BLaER1 treated with 17β-estradiol and CSF1 and Interleukin-3, amounts not matched to agents 10 nM and 100 nM (cell line): ENCODE results near the gene UBE2I.

ENCODE experiments used
- H3K27ac ChIP-seq, 11 experiments: shearing (Covaris generic); formaldehyde crosslinking; 2 replicates each; pipeline ENCODE4 v1.8.1; 2022
- H3K27me3 ChIP-seq, 11 experiments: shearing (Covaris generic); formaldehyde crosslinking; 2 replicates each; pipeline ENCODE4 v1.8.1; 2022
- H3K36me3 ChIP-seq, 11 experiments: shearing (Covaris generic); formaldehyde crosslinking; 2 replicates each; pipeline ENCODE4 v1.8.1; 2022
- H3K4me1 ChIP-seq, 10 experiments: shearing (Covaris generic); formaldehyde crosslinking; 2 replicates each; pipeline ENCODE4 v1.8.1; 2022
- H3K4me2 ChIP-seq, 11 experiments: shearing (Covaris generic); formaldehyde crosslinking; 2 replicates each; pipeline ENCODE4 v1.8.1; 2022
- H3K4me3 ChIP-seq, 10 experiments: shearing (Covaris generic); formaldehyde crosslinking; 2 replicates each; pipeline ENCODE4 v1.8.1; 2022
- H3K9ac ChIP-seq, 11 experiments: shearing (Covaris generic); formaldehyde crosslinking; 2 replicates each; pipeline ENCODE4 v1.8.1; 2022
- H3K9me3 ChIP-seq, 11 experiments: shearing (Covaris generic); formaldehyde crosslinking; replicated peaks in 1 of 11; 2 replicates each; pipeline ENCODE4 v1.8.1; 2022
- H4K20me1 ChIP-seq, 11 experiments: shearing (Covaris generic); formaldehyde crosslinking; 2 replicates each; pipeline ENCODE4 v1.8.1; 2022
- Cebpa-rat ChIP-seq, 11 experiments: shearing (Covaris generic); IDR thresholded peaks; 2 replicates each; pipeline ENCODE4 v1.8.1; 2022

UBE2I gene

DNA sequence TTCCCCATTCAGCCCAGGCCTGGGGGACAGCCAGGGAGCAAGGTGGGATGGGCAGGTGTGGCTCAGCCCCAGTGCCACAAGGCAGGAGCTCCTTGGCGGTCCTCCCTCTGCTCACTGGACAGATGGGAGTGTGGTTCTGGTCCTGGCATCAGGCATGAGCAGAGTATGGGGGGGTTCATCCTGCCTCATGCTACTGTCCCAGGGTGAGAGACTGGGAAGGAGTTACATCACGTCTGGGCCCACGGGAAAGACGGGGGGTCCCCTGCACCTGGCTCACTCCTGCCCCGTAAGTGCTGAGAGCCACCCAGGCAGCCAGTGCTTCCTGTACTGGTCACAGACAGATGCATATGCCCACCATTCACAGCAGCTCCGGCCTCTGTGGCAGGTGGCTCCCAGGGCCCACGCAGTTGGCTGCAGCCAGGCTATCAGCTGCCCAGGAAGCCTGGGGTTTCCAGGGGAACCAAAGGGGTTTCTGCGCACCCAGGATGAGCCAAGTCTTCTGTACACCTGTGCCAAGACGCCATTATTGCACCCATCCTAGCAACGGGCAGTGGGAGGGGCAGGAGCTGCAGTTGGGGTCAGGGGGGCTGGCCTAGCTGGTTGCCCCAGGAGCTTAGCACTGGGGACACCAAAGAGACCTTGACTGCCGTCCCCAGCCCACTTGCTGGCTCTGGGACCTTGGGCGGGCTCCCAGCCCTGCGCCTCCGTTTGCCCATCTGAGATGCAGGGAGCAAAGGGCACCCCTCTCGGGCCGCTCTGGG lies 26.0 kb downstream of the UBE2I start:
- Histone ChIP-seq H3K4me2 (peak overlapping the region in 8 of 11 experiments; percentile 24 to 65 (median 50); a peak in 14 of 22 replicates), H3K4me1 (peaks cover 16 to 76% (median 68%) of the 10 kb centered on the region in 10 experiments), H4K20me1 (peaks cover 0 to 79% (median 52%) of the 10 kb centered on the region in 11 experiments; a peak in 18 of 22 replicates), H3K9ac (no peak overlapping the region), H3K9me3 (peaks cover 0 to 8% (median 2%) of the 10 kb centered on the region in 11 experiments; a peak in 17 of 22 replicates), H3K27ac (no peak overlapping the region), H3K27me3 (peaks cover 63 to 81% (median 76%) of the 10 kb centered on the region in 11 experiments), H3K36me3 (no peaks in the 10 kb centered on the region), H3K4me3 (no peak overlapping the region)
- no peak for TF ChIP-seq Cebpa-rat (IDR thresholded peaks at IDR 0.05)

DNA sequence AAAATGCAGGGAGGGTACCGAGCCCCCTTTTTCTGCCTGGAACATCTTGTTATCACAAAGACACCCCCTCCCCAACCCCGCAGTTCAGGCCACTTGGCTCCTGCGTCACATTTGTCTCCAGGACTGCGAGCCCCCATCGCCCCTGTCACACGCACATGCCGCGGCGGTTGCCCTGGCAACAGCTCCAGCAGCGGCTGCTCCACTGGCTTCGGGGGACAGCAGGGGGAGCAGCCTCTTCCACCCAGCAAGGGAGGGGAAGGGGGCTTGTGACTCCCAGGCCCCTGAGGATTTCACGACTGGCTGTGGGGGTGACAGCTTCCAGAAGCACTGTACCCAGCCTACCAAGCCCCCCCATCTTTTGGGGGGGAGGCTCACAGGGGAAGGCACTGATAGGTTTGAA lies 26.6 kb downstream of the UBE2I start:
- H3K9me3 ChIP-seq, result peaks cover 0 to 6% (median 0%) of the 10 kb centered on the region in 11 experiments; a peak in 1 of 22 replicates
- peaks cover 61 to 75% (median 71%) of the 10 kb centered on the region in 11 experiments for H3K27me3 ChIP-seq
- no peak overlapping the region for H3K4me3 ChIP-seq
- H3K27ac ChIP-seq, result no peak overlapping the region
- H3K36me3 ChIP-seq, result no peaks in the 10 kb centered on the region
- no peak overlapping the region for H3K9ac ChIP-seq
- peaks cover 16 to 82% (median 71%) of the 10 kb centered on the region in 10 experiments for H3K4me1 ChIP-seq
- H4K20me1 ChIP-seq, result peaks cover 0 to 85% (median 52%) of the 10 kb centered on the region in 11 experiments; a peak in 18 of 22 replicates
- TF ChIP-seq Cebpa-rat (IDR thresholded peaks at IDR 0.05), result no peak
- peak overlapping the region in 8 of 11 experiments; percentile 24 to 65 (median 50); a peak in 12 of 22 replicates for H3K4me2 ChIP-seq

GRCh38 chr16:1336619-1337018 lies 27.2 kb downstream of the UBE2I start:
- peaks cover 11 to 83% (median 72%) of the 10 kb centered on the region in 10 experiments for H3K4me1 ChIP-seq
- no peak for TF ChIP-seq Cebpa-rat (IDR thresholded peaks at IDR 0.05)
- H3K27me3 ChIP-seq, result peaks cover 55 to 68% (median 65%) of the 10 kb centered on the region in 11 experiments
- H3K9ac ChIP-seq, result no peak overlapping the region
- no peaks in the 10 kb centered on the region for H3K36me3 ChIP-seq
- peaks cover 0 to 6% (median 0%) of the 10 kb centered on the region in 11 experiments; a peak in 1 of 22 replicates for H3K9me3 ChIP-seq
- no peak overlapping the region for H3K4me3 ChIP-seq
- H3K4me2 ChIP-seq, result peak overlapping the region in 7 of 11 experiments; percentile 31 to 65 (median 51); a peak in 9 of 22 replicates
- H3K27ac ChIP-seq, result no peak overlapping the region
- peaks cover 0 to 91% (median 48%) of the 10 kb centered on the region in 11 experiments; a peak in 18 of 22 replicates for H4K20me1 ChIP-seq

- Histone ChIP-seq H3K27ac (no peak overlapping the region), H3K9me3 (peaks cover 0 to 6% (median 0%) of the 10 kb centered on the region in 11 experiments; a peak in 1 of 22 replicates), H3K4me3 (no peak overlapping the region), H3K27me3 (peaks cover 46 to 60% (median 56%) of the 10 kb centered on the region in 11 experiments), H3K36me3 (no peaks in the 10 kb centered on the region), H3K9ac (no peak overlapping the region), H3K4me1 (peaks cover 10 to 83% (median 72%) of the 10 kb centered on the region in 10 experiments), H3K4me2 (peak overlapping the region in 5 of 11 experiments; percentile 4 to 44 (median 24); a peak in 5 of 22 replicates), H4K20me1 (peaks cover 0 to 93% (median 53%) of the 10 kb centered on the region in 11 experiments; a peak in 19 of 22 replicates)
- no peak for TF ChIP-seq Cebpa-rat (IDR thresholded peaks at IDR 0.05)
These were observed 28.1 kb downstream of the UBE2I start for GRCh38 chr16:1337486-1337885.

GRCh38 chr16:1338119-1338730 lies 28.8 kb downstream of the UBE2I start:
- TF ChIP-seq Cebpa-rat (IDR thresholded peaks at IDR 0.05), result no peak

DNA sequence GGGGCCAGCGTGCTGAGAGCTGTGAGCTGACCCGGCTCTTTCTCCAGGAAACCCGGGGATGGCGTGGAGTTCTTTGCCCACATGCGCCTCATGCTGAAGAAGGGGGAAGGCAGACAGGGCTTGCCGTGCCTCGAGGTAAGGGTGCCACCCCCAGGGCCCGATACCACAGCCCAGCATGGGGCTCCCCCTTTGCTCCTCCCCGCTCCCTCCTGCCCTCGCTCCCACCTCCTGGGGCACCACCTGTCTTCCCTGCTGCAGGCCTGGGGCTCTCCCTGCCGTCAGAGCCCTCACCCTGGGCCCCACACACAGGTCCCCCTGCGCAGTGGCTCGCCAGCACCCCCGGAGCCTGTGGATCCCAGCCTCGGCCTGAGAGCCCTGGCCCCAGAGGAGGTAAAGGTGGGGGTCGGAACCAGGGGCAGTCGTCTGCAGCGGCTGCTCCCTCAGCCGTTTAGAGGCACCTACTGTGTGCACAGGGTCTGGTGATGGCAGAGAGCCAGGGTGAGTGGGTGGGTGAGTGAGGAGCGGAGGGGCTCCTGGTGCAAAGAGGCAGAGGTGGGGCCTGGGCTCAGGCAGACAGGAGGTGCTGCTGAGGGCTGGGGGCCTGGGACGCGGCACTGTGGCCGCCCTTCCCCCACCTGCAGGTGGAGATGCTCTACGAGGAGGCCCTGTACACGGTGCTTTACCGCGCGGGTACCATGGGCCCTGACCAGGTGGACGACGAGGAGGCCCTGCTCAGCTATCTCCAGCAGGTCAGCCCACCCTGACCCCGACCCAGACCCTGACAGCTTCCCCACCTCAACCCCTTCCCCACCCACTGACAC lies 29.6 kb downstream of the UBE2I start:
- Histone ChIP-seq H3K4me1 (peaks cover 21 to 82% (median 70%) of the 10 kb centered on the region in 10 experiments), H3K9ac (no peak overlapping the region), H3K27ac (no peak overlapping the region), H3K9me3 (no peaks in the 10 kb centered on the region), H3K27me3 (peaks cover 30 to 44% (median 40%) of the 10 kb centered on the region in 11 experiments), H4K20me1 (peaks cover 0 to 90% (median 50%) of the 10 kb centered on the region in 11 experiments; a peak in 19 of 22 replicates), H3K4me2 (peak overlapping the region in 7 of 11 experiments; percentile 23 to 53 (median 46); a peak in 10 of 22 replicates), H3K4me3 (no peak overlapping the region), H3K36me3 (no peaks in the 10 kb centered on the region)
- TF ChIP-seq Cebpa-rat (IDR thresholded peaks at IDR 0.05), result no peak

More at GRCh38 chr16:1338119-1338730, 28.8 kb downstream of the UBE2I start:
- peaks cover 39 to 52% (median 49%) of the 10 kb centered on the region in 11 experiments for H3K27me3 ChIP-seq
- H3K9ac ChIP-seq, result no peak overlapping the region
- no peak overlapping the region for H3K4me3 ChIP-seq
- peaks cover 13 to 79% (median 68%) of the 10 kb centered on the region in 10 experiments for H3K4me1 ChIP-seq
- no peaks in the 10 kb centered on the region for H3K36me3 ChIP-seq
- H4K20me1 ChIP-seq, result peaks cover 0 to 88% (median 46%) of the 10 kb centered on the region in 11 experiments; a peak in 18 of 22 replicates
- H3K9me3 ChIP-seq, result peaks cover 0 to 1% (median 0%) of the 10 kb centered on the region in 11 experiments; a peak in 1 of 22 replicates
- peak overlapping the region in 7 of 11 experiments; percentile 23 to 53 (median 46); a peak in 10 of 22 replicates for H3K4me2 ChIP-seq
- no peak overlapping the region for H3K27ac ChIP-seq

DNA sequence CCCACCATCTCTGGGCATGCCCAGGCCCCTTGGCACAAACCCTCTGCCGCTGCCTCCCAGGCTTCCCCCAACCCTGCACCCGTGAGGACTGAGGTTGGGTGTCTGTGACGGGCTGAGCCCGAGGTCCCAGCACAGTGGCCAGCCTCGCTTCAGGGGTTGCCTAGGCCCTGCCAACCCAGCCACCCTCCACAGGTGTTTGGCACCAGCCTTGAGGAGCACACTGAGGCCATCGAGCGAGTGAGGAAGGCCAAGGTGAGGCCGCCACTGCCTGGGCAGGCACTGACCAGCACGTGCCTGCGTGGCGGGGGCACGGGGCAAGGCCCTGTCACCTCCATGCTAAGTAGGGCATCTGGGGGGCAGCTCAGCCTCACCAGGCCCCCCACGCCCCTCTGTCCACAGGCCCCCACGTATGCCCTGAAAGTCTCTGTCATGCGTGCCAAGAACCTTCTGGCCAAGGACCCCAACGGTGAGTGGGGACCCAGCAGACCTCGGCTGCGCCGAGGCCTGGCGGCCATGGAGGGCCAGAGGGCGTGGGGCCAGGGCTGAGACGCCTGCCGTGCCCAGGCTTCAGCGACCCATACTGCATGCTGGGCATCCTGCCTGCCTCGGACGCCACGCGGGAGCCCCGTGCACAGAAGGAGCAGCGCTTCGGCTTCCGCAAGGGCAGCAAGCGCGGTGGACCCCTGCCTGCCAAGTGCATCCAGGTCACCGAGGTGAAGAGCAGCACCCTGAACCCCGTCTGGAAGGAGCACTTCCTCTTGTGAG lies 31.5 kb downstream of the UBE2I start:
- H4K20me1 ChIP-seq, result peaks cover 0 to 78% (median 35%) of the 10 kb centered on the region in 11 experiments; a peak in 17 of 22 replicates
- H3K9me3 ChIP-seq, result no peaks in the 10 kb centered on the region
- H3K27me3 ChIP-seq, result peaks cover 12 to 26% (median 22%) of the 10 kb centered on the region in 11 experiments
- TF ChIP-seq Cebpa-rat (IDR thresholded peaks at IDR 0.05), result no peak
- no peaks in the 10 kb centered on the region for H3K36me3 ChIP-seq
- H3K4me2 ChIP-seq, result peak overlapping the region in 5 of 11 experiments; percentile 75 to 91 (median 86); a peak in 8 of 22 replicates
- peaks cover 21 to 75% (median 57%) of the 10 kb centered on the region in 10 experiments for H3K4me1 ChIP-seq
- no peak overlapping the region for H3K27ac ChIP-seq
- no peak overlapping the region for H3K9ac ChIP-seq
- no peak overlapping the region for H3K4me3 ChIP-seq
